Measurements from ENCODE around the gene LRRC4C.
"Not testable (repeated sequence)": the region's sequence is repeated elsewhere in the genome, so short reads cannot be mapped to it uniquely, and the experiment has no call there.

LRRC4C gene

GRCh38 chr11:40188848-40189247, 1270.6 kb downstream of the LRRC4C start:
- ATAC-seq (replicated peaks; ENCODE audit: extremely low read depth, poor library complexity, severe bottlenecking), result no peak
- Mint-ChIP-seq H3K4me3 (no peak overlapping the region), H3K27ac (ENCODE audit: low read depth) (no peak overlapping the region), H3K9me3 (peaks cover 17% of the 10 kb centered on the region), H3K36me3 (ENCODE audit: insufficient read depth) (no peaks in the 10 kb centered on the region), H3K27me3 (no peaks in the 10 kb centered on the region), H3K4me1 (no peaks in the 10 kb centered on the region)
- DNase-seq (ENCODE audit: low spot score in 2 of 2), result no peak

- Mint-ChIP-seq H3K36me3 (ENCODE audit: insufficient read depth) (no peaks in the 10 kb centered on the region), H3K27me3 (no peaks in the 10 kb centered on the region), H3K9me3 (peaks cover 16% of the 10 kb centered on the region), H3K4me3 (no peak overlapping the region), H3K27ac (ENCODE audit: low read depth) (no peak overlapping the region), H3K4me1 (no peaks in the 10 kb centered on the region)
- no peak for DNase-seq (ENCODE audit: low spot score in 2 of 2)
- no peak for ATAC-seq (replicated peaks; ENCODE audit: extremely low read depth, poor library complexity, severe bottlenecking)
Observed at GRCh38 chr11:40187295-40187694, 1272.2 kb downstream of the LRRC4C start.

- no peak for ATAC-seq (replicated peaks; ENCODE audit: extremely low read depth, poor library complexity, severe bottlenecking)
Observed at GRCh38 chr11:40186437-40187263, 1272.8 kb downstream of the LRRC4C start.

GRCh38 chr11:40185793-40186192, 1273.7 kb downstream of the LRRC4C start:
- ATAC-seq (replicated peaks; ENCODE audit: extremely low read depth, poor library complexity, severe bottlenecking) (no peak), DNase-seq (ENCODE audit: low spot score in 2 of 2) (no peak)
- Mint-ChIP-seq H3K4me1 (no peaks in the 10 kb centered on the region), H3K36me3 (ENCODE audit: insufficient read depth) (no peaks in the 10 kb centered on the region), H3K9me3 (peaks cover 25% of the 10 kb centered on the region), H3K27ac (ENCODE audit: low read depth) (no peak overlapping the region), H3K27me3 (no peaks in the 10 kb centered on the region), H3K4me3 (no peak overlapping the region)

More at GRCh38 chr11:40186437-40187263, 1272.8 kb downstream of the LRRC4C start:
- Mint-ChIP-seq H3K27me3 (no peaks in the 10 kb centered on the region), H3K4me1 (no peaks in the 10 kb centered on the region), H3K36me3 (ENCODE audit: insufficient read depth) (no peaks in the 10 kb centered on the region), H3K27ac (ENCODE audit: low read depth) (no peak overlapping the region), H3K9me3 (peaks cover 16% of the 10 kb centered on the region), H3K4me3 (no peak overlapping the region)
- no peak for DNase-seq (ENCODE audit: low spot score in 2 of 2)

- DNase-seq (ENCODE audit: low spot score in 2 of 2) (no peak), ATAC-seq (replicated peaks; ENCODE audit: extremely low read depth, poor library complexity, severe bottlenecking) (no peak)
- Mint-ChIP-seq H3K36me3 (ENCODE audit: insufficient read depth) (no peaks in the 10 kb centered on the region), H3K4me3 (no peak overlapping the region), H3K4me1 (no peaks in the 10 kb centered on the region), H3K27me3 (no peaks in the 10 kb centered on the region), H3K9me3 (peaks cover 32% of the 10 kb centered on the region), H3K27ac (ENCODE audit: low read depth) (no peak overlapping the region)
Observed at GRCh38 chr11:40183073-40184064, 1276.1 kb downstream of the LRRC4C start.

- H3K27ac Mint-ChIP-seq (ENCODE audit: low read depth), result no peak overlapping the region
- no peaks in the 10 kb centered on the region for H3K27me3 Mint-ChIP-seq
- H3K4me3 Mint-ChIP-seq, result no peak overlapping the region
- DNase-seq (ENCODE audit: low spot score in 2 of 2) (no peak), ATAC-seq (replicated peaks; ENCODE audit: extremely low read depth, poor library complexity, severe bottlenecking) (no peak)
- no peaks in the 10 kb centered on the region for H3K36me3 Mint-ChIP-seq (ENCODE audit: insufficient read depth)
- no peaks in the 10 kb centered on the region for H3K4me1 Mint-ChIP-seq
- H3K9me3 Mint-ChIP-seq, result peaks cover 33% of the 10 kb centered on the region
Observed at GRCh38 chr11:40179541-40179940, 1279.9 kb downstream of the LRRC4C start.

GRCh38 chr11:40178470-40178869, 1281.0 kb downstream of the LRRC4C start:
- Mint-ChIP-seq H3K27ac (ENCODE audit: low read depth) (no peak overlapping the region), H3K27me3 (no peaks in the 10 kb centered on the region), H3K4me1 (no peaks in the 10 kb centered on the region), H3K4me3 (no peak overlapping the region), H3K9me3 (peaks cover 23% of the 10 kb centered on the region), H3K36me3 (ENCODE audit: insufficient read depth) (no peaks in the 10 kb centered on the region)
- DNase-seq (ENCODE audit: low spot score in 2 of 2) (no peak), ATAC-seq (replicated peaks; ENCODE audit: extremely low read depth, poor library complexity, severe bottlenecking) (no peak)

GRCh38 chr11:40175980-40176379, 1283.5 kb downstream of the LRRC4C start:
- no peak overlapping the region for H3K4me3 Mint-ChIP-seq
- H3K27me3 Mint-ChIP-seq, result no peaks in the 10 kb centered on the region
- no peaks in the 10 kb centered on the region for H3K36me3 Mint-ChIP-seq (ENCODE audit: insufficient read depth)
- no peaks in the 10 kb centered on the region for H3K4me1 Mint-ChIP-seq
- DNase-seq (ENCODE audit: low spot score in 2 of 2) (no peak), ATAC-seq (replicated peaks; ENCODE audit: extremely low read depth, poor library complexity, severe bottlenecking) (no peak)
- peaks cover 25% of the 10 kb centered on the region for H3K9me3 Mint-ChIP-seq
- H3K27ac Mint-ChIP-seq (ENCODE audit: low read depth), result no peak overlapping the region

GRCh38 chr11:40170078-40170477, 1289.4 kb downstream of the LRRC4C start:
- H3K36me3 Mint-ChIP-seq (ENCODE audit: insufficient read depth), result no peaks in the 10 kb centered on the region
- DNase-seq (ENCODE audit: low spot score in 2 of 2) (no peak), ATAC-seq (replicated peaks; ENCODE audit: extremely low read depth, poor library complexity, severe bottlenecking) (no peak)
- no peak overlapping the region for H3K4me3 Mint-ChIP-seq
- H3K4me1 Mint-ChIP-seq, result no peaks in the 10 kb centered on the region
- no peak overlapping the region for H3K27ac Mint-ChIP-seq (ENCODE audit: low read depth)
- H3K27me3 Mint-ChIP-seq, result no peaks in the 10 kb centered on the region
- peaks cover 26% of the 10 kb centered on the region for H3K9me3 Mint-ChIP-seq

GRCh38 chr11:40168414-40168813, 1291.0 kb downstream of the LRRC4C start:
- H3K9me3 Mint-ChIP-seq, result peaks cover 28% of the 10 kb centered on the region
- ATAC-seq (replicated peaks; ENCODE audit: extremely low read depth, poor library complexity, severe bottlenecking), result no peak
- H3K36me3 Mint-ChIP-seq (ENCODE audit: insufficient read depth), result no peaks in the 10 kb centered on the region
- H3K4me1 Mint-ChIP-seq, result no peaks in the 10 kb centered on the region
- no peak for DNase-seq (ENCODE audit: low spot score in 2 of 2)
- H3K27me3 Mint-ChIP-seq, result no peaks in the 10 kb centered on the region
- H3K4me3 Mint-ChIP-seq, result no peak overlapping the region
- no peak overlapping the region for H3K27ac Mint-ChIP-seq (ENCODE audit: low read depth)

- H3K27ac Mint-ChIP-seq (ENCODE audit: low read depth); ATAC-seq (replicated peaks; ENCODE audit: extremely low read depth, poor library complexity, severe bottlenecking); H3K4me1 Mint-ChIP-seq; H3K27me3 Mint-ChIP-seq; DNase-seq (ENCODE audit: low spot score in 2 of 2); H3K4me3 Mint-ChIP-seq; H3K36me3 Mint-ChIP-seq (ENCODE audit: insufficient read depth): not testable (repeated sequence)
- H3K9me3 Mint-ChIP-seq, result peaks cover 26% of the 10 kb centered on the region
Observed at GRCh38 chr11:40167805-40168204, 1291.6 kb downstream of the LRRC4C start.

- H3K4me3 Mint-ChIP-seq, result no peak overlapping the region
- H3K27me3 Mint-ChIP-seq, result no peaks in the 10 kb centered on the region
Observed at GRCh38 chr11:40166892-40167291, 1292.6 kb downstream of the LRRC4C start.

More at GRCh38 chr11:40166892-40167291, 1292.6 kb downstream of the LRRC4C start:
- ATAC-seq (replicated peaks; ENCODE audit: extremely low read depth, poor library complexity, severe bottlenecking) (no peak), DNase-seq (ENCODE audit: low spot score in 2 of 2) (no peak)
- Mint-ChIP-seq H3K9me3 (peaks cover 19% of the 10 kb centered on the region), H3K27ac (ENCODE audit: low read depth) (no peak overlapping the region), H3K4me1 (no peaks in the 10 kb centered on the region), H3K36me3 (ENCODE audit: insufficient read depth) (no peaks in the 10 kb centered on the region)
